ENCODE data around the gene ARMH3.

The ARMH3 gene

DNA sequence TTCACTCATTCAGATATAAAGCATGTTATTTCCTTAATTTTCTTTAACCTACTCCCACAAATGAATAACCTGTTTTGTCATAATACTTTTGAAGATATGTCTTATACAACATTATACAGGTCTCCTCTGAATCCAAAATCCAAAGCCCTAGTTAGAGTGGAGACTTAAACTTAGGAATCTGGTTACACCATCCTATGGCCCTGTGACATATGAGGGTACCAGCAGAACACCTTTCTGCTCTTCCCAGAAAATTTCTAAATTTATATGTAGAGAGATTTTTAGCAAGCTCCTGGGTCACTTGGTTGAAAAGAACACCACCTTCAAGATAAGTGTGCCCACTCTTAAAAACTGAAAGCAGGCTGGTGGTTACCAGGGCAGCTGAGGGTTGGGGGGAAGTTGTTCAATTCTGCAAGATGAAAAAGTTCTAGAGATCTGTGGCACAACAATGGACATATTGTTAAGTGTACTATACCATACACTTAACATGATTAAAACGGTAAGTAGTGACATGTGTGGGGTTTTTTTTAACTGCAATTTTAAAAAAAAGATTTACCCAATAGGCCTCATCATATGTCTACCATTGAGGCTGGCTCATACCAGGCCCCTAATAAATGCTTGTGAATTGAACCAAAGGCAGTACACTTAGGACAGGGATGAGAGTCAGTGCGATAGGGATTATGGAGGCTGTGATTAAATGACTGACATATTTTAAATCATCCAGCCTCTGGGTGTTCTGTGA, 174.8 kb downstream of the ARMH3 start:
- TF ChIP-seq TAF1 (IDR thresholded peaks at IDR 0.05; ENCODE audit: borderline replicate concordance, insufficient read depth, low read length) (no peak), FOXP2 (optimal IDR thresholded peaks at IDR 0.05; ENCODE audit: borderline replicate concordance, extremely low read depth, extremely low read length, insufficient read depth) (no peak), POLR2AphosphoS5 (IDR thresholded peaks at IDR 0.05; ENCODE audit: low read depth, low read length) (no peak), SIN3A (IDR thresholded peaks at IDR 0.05; ENCODE audit: borderline replicate concordance, insufficient read depth, low read length) (no peak)
- TF ChIP-seq, protein P1, sequence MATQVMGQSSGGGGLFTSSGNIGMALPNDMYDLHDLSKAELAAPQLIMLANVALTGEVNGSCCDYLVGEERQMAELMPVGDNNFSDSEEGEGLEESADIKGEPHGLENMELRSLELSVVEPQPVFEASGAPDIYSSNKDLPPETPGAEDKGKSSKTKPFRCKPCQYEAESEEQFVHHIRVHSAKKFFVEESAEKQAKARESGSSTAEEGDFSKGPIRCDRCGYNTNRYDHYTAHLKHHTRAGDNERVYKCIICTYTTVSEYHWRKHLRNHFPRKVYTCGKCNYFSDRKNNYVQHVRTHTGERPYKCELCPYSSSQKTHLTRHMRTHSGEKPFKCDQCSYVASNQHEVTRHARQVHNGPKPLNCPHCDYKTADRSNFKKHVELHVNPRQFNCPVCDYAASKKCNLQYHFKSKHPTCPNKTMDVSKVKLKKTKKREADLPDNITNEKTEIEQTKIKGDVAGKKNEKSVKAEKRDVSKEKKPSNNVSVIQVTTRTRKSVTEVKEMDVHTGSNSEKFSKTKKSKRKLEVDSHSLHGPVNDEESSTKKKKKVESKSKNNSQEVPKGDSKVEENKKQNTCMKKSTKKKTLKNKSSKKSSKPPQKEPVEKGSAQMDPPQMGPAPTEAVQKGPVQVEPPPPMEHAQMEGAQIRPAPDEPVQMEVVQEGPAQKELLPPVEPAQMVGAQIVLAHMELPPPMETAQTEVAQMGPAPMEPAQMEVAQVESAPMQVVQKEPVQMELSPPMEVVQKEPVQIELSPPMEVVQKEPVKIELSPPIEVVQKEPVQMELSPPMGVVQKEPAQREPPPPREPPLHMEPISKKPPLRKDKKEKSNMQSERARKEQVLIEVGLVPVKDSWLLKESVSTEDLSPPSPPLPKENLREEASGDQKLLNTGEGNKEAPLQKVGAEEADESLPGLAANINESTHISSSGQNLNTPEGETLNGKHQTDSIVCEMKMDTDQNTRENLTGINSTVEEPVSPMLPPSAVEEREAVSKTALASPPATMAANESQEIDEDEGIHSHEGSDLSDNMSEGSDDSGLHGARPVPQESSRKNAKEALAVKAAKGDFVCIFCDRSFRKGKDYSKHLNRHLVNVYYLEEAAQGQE (IDR thresholded peaks at IDR 0.05; ENCODE audit: insufficient read depth in 1 of 2, low read depth in 2 of 2, low read length in 2 of 2) = no peak

DNA sequence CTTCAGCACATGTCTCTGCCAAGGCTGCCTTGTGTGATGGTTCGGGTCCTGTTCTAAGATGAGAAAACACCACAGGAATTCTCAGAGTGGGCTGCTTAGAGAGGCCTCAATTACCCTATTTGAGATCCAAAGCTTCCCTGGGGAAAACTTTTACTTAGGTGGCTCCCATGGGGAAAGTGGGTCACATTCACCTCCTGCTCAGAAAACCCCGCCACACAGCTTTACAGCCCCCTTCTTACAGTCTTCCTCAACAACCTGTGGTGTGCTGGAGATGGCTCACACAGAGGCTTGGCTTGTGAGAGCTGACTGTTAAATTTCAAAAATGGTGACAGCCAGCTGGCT, 175.8 kb downstream of the ARMH3 start:
- no peak for TF ChIP-seq TAF1 (IDR thresholded peaks at IDR 0.05; ENCODE audit: borderline replicate concordance, insufficient read depth, low read length)
- no peak for TF ChIP-seq POLR2AphosphoS5 (IDR thresholded peaks at IDR 0.05; ENCODE audit: low read depth, low read length)
- TF ChIP-seq SIN3A (IDR thresholded peaks at IDR 0.05; ENCODE audit: borderline replicate concordance, insufficient read depth, low read length) = no peak
- TF ChIP-seq FOXP2 (optimal IDR thresholded peaks at IDR 0.05; ENCODE audit: borderline replicate concordance, extremely low read depth, extremely low read length, insufficient read depth) = no peak
- TF ChIP-seq, protein P1 (IDR thresholded peaks at IDR 0.05; ENCODE audit: insufficient read depth in 1 of 2, low read depth in 2 of 2, low read length in 2 of 2) = no peak

DNA sequence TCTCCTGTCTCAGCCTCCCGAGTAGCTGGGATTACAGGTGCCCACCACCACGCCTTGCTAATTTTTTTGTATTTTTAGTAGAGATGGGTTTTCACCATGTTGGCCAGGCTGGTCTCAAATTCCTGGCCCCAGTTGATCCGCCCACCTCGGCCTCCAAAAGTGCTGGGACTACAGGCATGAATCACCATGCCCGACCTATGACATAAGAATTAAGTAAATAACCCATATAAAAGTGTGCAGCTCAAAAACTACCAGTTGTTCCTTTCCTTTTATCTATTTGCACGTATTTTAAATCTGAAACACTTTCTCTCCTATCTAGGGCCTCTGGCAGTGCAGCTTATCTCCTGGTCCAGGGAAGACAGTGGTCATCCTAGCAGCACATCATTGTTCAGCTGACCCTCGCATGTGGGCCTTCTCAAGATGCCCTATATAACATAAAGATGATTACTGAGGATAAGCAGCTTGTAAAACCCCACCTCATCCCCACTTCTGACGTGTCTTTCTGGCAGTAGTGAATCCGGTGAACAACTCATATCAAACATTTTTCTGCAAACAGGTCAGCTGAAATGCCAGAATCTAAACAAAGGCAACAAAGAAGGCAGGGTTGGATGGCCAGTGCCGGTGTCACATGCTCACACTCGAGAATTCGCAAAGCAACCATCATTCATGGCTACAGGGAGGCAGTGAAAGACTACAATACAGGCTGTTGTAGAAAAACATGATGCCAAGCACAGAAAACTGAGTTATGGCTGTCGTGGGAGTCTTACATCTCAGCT, 176.3 kb downstream of the ARMH3 start:
- TF ChIP-seq FOXP2 (optimal IDR thresholded peaks at IDR 0.05; ENCODE audit: borderline replicate concordance, extremely low read depth, extremely low read length, insufficient read depth) (no peak), POLR2AphosphoS5 (IDR thresholded peaks at IDR 0.05; ENCODE audit: low read depth, low read length) (no peak), SIN3A (IDR thresholded peaks at IDR 0.05; ENCODE audit: borderline replicate concordance, insufficient read depth, low read length) (no peak), TAF1 (IDR thresholded peaks at IDR 0.05; ENCODE audit: borderline replicate concordance, insufficient read depth, low read length) (no peak)
- TF ChIP-seq, protein P1 (IDR thresholded peaks at IDR 0.05; ENCODE audit: insufficient read depth in 1 of 2, low read depth in 2 of 2, low read length in 2 of 2) = no peak

DNA sequence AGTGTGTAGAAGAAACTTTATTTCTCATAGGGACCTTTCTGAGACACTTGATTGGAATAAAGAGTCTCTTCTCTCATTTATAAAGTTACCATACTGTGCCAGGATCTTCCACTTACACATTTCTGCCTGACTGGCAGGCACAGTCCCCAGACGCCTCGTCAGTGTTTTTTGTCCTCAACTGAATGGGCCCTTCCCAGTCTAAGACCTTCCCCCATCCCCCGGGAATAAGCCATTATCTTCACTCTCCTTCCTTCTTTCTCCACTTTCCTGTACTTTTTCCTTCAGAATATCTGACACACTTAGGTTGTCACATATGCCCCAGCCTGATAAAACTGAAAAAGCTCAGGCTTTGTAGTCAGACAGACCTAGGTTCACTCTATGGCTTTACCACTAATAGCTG, 177.1 kb downstream of the ARMH3 start:
- TF ChIP-seq, protein P1 (IDR thresholded peaks at IDR 0.05; ENCODE audit: insufficient read depth in 1 of 2, low read depth in 2 of 2, low read length in 2 of 2) = no peak
- no peak for TF ChIP-seq FOXP2 (optimal IDR thresholded peaks at IDR 0.05; ENCODE audit: borderline replicate concordance, extremely low read depth, extremely low read length, insufficient read depth)
- no peak for TF ChIP-seq TAF1 (IDR thresholded peaks at IDR 0.05; ENCODE audit: borderline replicate concordance, insufficient read depth, low read length)
- TF ChIP-seq POLR2AphosphoS5 (IDR thresholded peaks at IDR 0.05; ENCODE audit: low read depth, low read length) = no peak
- TF ChIP-seq SIN3A (IDR thresholded peaks at IDR 0.05; ENCODE audit: borderline replicate concordance, insufficient read depth, low read length) = no peak

All from PFSK-1 (cell line).